Activated T-cell treated with anti-CD3 and anti-CD28 coated beads for 48 hours (primary cell): ENCODE measurements around the gene ELK3.

Source experiments
- DNase-seq: peaks from one replicate; pipeline ENCODE4 v3.0.0-alpha.2; 2020; ENCODE audit warnings: low read depth

ELK3 gene

DNA sequence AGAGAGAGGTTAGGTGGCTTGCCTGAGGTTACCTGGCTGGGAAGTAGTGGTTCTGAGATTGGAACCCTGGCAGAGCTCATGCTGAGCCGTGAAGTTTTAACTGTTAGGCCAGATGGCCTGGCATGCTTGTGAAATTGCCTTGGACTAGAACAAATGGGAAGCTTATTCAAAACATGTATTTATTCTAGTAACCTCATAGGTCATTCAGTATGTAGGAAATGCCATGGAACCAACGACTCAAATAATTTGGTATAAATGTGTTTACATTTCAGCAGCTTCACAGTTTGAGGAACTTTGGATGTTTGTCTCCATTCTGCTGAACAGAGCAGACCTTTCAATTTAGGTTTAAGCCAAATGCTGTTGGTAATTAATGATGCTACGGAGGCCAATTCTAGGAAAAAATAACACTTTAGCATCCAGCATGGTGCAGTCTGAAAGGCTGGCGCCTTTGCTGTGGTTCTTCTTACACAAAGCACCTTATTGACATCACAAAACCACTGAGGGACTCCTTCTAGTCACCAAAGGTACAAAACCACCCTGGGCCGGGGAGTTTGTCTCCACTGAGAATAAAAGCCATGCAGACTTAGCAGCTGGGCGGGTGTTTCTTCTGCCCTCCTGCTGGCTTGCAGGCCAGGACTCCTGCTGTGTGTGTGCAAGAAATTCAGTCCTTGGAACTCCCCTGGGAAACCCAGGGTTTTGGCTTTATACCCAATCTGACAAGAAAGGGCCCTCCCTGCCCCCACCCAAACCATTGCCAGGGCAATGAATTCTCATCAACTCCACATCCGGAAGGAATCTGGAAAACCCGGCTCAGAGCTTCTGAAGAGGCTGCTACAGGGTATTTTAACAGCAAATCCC is 64.2 kb downstream of the ELK3 start:
- DNase-seq, result no peak

DNA sequence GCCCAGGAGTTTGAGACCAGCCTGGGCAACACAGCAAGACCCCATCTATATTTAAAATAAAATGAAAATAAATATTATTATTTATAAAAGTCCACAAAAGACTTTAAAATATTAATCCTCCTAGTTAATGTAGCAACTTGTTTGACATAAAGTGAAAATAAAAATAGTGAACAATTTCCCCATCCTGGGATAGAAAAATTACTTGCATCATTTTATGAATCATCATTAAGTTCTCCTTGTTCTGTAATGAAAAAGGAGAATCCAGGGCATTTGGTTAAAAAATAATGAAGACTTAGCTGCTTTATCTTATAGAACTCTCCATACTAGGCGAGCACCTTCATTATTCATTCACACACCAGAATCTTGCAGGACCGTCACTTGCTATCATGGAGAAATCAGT is 66.1 kb downstream of the ELK3 start:
- DNase-seq, result no peak

DNA sequence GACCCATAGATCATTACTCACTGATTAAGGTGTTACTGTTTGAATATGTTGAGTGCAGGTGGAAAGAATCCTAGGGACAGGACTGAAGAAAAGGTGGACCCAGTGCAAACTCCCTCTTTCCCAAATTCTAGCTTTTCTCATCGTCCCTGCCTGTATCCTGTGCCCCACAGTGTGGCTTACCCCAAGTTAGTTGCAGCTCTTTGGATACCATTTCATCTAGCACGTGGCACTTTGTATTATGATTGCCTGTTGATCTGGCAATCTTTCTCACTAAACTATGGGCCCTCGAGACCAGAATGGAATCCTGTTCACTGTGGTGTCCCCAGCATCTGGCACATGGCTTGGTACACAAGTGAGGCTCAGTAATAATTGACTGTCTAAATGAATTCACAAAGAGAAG is 66.5 kb downstream of the ELK3 start:
- DNase-seq, result no peak

DNA sequence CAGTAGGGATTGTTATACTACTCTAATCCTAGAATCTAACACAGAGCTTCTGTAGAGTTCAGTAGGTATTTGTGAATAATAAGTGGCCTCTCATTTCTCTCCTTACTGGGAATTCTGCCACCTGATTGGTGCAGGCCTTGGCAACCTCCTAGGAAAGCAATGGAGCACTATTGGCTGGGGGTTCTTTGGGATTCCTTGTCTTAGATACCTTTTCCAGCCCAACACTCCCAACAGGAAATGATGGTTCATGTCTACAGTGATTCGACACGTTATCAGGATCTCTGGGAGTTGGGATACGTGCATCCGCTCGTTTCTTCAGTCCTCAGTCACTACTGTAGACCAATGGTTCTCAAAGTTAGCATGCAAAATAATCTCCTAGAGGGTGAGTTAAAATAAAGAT is 67.4 kb downstream of the ELK3 start:
- DNase-seq, result no peak

DNA sequence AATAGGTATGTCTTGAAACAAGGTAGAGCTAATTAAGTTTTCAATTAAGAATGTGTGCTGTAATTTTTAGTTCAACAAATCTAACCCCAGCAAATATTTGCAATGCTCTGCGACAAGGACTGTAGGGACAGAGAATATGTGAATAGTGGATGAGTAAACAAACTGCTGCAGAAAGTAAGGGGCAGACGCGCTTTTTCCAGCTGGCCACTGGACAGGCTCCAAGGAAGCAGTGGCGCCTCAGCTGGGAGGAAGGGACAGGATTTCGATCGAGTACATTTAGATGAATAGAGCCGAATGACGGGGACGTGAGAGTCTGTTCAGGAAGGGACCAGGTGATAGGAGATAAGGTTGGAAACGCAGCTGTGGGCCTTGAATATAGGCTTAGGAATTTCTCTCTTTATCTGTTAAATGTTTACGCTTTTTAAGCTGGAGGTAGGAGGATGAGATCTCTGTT is 69.3 kb downstream of the ELK3 start:
- DNase-seq, result no peak

DNA sequence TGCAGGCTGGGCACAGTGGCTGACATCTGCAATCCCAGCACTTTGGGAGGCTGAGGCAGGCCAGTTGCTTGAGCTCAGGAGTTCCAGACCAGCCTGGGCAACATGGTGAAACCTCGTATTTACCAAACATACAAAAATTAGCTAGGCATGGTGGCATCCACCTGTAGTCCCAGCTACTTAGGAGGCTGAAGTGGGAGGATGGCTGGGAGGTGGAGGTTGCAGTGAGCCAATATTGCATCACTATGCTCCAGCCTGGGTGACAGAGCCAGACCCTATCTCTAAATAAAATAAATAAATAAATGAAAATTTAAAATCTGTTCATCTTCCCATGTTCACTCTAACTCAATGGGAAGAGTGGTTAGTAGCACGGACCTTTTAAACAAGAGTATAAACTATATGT is 71.2 kb downstream of the ELK3 start:
- DNase-seq, result no peak

DNA sequence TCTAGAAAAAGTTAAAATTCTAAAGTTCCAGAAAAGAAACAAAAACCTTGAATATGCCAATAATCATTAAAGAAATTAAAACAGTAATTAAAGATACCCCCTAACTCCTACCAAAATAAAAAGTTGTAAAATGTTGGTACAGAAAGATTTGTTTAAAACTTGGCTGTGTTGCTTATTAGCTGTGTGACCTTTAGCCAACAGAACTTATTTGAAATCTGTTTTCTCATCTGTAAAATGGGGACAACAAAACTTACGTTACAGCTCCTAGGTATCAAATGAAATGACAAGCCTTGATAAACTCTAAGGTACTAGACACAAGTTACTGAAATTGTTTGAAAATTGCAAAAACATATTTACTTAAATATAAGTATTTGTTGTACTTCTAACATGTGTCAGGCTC is 71.7 kb downstream of the ELK3 start:
- DNase-seq, result no peak

DNA sequence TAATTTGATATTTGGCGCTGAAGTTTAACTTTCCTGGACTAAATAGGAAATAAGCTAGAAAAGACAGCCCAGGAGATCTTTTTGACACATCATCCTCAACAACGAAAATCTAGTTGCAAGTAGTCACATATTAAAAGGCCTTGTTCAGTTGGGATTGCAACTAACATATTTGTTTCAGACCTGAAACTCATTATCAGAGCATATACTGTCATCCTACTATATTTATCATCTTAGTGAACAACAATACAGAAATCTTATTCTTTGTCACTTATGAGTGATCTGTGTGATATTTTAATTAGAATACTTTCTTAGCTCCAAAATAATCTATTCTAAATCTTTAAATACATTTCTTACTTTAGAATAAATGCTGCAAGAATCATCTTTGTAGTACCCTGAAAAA is 72.1 kb downstream of the ELK3 start:
- no peak for DNase-seq

DNA sequence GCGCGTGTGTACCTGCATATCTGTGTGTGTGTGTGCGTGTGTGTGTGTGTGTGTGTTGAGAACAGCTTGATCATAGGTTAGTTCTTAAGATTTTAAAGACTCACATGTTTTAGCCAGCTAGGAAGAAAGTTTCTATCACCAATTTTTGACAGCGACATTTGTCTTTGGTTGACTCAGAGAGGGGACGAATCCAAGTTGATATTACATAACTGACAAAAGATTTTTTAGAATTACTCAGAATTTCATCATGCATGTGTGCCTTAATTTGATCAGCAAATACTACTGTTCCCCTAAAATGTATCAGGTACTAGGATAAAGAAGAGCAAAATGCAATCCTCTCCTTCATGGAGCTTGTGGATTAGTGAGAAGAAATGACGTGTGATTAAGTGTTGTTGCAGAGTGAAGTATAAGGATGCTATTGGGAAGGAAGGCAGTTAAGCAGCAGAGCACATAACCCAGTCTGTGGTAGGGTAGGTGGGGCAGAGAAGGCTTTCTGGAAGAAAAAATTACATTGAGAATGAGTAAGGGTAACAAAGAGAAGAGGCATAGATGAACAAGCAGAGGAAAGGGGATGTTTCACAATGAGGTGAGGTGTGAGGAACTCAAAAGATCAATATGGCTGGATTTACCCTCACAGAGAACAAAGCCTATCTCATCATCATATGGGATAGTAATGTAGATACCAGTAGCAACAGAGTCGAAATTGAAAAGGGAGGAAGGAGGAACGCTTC is 77.5 kb downstream of the ELK3 start:
- no peak for DNase-seq

DNA sequence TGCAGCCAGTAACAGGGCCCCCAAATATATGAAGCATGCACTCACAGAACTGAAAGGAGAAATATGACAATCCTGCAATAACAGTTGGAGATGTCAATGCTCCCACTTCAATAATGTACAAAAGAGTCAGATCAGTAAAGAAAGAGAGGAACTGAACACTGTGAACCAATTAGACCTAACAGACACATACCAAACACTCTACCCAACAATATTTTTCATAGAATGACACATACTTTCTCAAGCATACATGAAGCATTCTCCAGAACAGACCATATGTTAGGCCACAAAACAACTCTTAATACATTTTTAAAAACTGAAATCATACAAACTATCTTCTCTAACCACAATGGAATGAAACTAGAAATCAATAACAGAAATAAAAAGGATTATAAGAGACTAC is 80.2 kb downstream of the ELK3 start:
- DNase-seq, result no peak

DNA sequence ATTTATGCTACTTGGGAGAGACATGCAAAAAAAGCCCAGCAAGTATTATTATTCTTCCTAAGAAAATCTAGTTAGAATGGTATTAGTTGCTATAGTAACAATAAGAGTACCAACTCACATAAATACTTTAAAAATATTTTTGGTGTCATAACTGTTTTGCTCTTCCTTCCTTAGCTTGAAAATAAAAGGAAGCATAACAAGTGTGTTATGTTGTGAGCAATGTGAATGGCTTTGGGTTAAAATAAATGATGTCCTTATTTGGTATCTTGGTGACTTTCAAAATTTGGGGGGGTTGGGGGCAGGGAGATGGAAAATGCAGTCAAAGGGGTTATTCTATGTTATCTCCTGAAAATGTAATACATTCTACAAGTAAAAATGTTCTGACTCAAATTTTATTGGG is 91.0 kb downstream of the ELK3 start:
- DNase-seq, result no peak

DNA sequence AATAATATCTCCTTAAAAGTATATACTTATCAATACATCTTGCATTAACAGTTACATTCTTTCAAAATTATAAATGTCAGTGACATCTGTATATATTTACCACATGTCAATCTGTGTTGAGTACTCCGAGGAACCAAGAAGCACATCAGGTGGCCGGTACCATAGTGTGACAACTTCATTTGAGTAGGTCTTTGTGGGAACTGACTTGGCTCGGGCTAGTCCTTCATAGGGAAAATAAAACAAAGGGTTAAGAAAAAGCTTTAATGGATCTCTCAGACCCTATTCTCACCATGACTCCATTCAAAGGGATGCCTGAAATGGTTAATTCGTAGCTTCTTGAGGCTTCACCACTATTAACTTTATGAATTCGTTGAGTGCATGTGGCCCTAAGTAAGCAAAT is 94.9 kb downstream of the ELK3 start:
- DNase-seq, result no peak

DNA sequence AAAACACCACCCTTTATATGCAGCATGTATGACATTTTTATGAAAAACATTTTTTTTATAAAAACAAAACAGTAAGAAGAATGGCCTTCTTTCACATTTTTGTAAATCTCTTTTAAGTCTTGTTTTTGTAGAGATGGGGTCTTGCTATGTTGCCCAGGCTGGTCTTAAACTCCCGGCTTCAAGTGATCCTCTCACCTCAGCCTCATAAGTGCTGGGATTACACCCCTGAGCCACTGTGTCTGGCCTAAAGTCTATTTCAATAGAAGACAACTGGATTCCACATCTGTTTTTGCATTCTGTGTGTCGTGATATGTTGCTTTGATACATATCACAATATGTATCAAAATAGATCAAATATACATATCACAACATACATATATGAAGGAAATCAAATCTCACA is 98.9 kb downstream of the ELK3 start:
- DNase-seq, result no peak

DNA sequence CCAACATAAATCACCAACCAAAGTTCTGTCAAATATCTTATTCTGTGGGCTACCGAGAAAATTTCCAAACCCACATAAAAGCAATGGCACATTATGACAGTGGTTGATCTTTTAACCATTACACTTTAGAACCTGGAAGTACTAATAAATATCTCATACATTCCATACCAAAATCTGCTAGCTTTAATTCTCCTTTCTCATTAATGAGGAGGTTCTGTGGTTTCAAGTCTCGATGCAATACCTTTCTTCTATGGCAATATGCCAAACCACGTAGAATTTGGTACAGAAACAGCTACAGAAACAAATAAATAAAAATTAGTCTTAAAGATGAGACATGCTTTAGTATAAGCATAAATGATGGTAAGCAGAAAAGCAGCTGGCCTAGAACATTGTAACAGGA is 100.7 kb downstream of the ELK3 start:
- no peak for DNase-seq

DNA sequence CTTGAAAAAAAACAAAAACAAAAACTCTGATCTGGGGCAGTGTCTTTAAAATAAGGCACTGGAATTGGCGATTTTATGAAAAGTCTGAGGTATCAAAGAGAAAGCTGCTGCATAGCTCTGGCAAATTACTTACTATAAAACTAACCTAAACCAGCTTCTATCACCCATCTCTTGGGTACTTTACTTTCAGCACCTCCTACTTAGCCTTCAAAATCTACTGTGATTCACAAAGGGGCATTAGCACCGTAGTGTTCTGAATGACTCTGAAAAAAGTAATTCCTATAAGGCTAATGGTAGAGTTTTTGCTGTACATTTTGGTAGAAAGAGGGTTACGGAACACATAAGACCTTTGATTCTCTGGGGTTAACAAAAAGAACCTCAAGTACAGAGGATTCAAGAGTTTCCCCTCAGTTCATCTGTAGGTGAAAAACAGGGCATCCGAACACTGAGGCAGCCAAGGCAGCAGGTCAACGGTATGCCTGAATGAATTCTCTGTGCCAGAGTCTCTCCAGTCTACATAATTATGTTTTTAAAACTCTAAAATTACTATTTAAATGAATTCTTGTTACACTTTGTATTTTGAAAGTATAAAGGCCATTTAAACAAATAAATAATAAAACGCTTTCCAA is 101.5 kb downstream of the ELK3 start:
- DNase-seq, result no peak

DNA sequence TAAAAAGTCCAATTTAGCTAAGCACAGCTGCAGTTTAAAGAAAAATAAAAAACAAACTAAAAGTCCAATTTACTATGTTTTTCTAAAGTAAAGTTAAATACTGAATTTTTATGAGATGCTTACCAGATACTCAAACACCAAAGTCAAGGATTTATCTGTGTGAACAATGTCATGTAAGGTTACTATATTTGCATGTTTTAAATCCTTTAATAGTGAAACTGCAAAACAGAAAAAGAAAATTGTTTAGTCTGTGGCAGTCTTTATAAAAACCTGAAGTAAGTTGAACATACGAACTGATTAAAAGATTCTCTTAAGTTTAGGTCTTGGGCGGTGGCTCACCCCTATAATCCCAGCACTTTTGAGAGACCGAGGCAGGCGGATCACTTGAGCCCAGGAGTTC is 103.3 kb downstream of the ELK3 start:
- no peak for DNase-seq

DNA sequence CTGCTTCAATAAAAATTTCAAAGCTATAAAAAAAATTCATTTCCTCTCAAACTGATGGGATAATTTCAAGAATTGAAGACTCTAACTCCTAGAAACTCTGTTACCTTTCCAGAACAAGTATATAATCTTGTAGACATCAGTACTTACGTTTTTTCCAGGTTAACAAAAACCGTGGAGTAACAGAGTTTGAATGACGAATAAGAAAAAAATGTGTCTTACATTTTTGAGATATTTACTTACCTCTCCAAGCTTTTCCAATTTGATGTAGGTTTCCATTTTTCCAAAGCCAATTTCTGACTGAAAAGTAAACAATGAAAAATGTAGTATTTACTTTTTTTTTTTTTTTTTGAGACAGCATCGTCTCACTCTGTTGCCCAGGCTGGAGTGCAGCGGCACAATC is 105.9 kb downstream of the ELK3 start:
- no peak for DNase-seq

DNA sequence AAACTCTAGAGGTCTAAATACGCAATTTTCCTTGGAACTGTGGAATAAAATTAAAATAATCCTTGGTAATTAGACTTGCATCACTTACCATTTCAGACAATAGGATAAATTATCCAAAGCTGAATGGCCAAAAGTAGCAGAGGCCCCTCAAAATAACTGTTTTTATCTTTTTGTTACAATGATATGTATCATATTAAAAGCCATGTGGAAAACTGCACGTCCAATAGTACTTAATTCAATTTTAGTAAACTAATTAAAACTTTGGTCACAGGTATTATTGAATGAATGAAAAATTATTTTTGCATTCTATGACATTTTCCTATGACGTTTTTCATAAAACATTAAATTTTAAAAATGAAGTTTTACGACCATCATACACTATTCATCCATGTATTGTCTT is 107.6 kb downstream of the ELK3 start:
- DNase-seq, result no peak

DNA sequence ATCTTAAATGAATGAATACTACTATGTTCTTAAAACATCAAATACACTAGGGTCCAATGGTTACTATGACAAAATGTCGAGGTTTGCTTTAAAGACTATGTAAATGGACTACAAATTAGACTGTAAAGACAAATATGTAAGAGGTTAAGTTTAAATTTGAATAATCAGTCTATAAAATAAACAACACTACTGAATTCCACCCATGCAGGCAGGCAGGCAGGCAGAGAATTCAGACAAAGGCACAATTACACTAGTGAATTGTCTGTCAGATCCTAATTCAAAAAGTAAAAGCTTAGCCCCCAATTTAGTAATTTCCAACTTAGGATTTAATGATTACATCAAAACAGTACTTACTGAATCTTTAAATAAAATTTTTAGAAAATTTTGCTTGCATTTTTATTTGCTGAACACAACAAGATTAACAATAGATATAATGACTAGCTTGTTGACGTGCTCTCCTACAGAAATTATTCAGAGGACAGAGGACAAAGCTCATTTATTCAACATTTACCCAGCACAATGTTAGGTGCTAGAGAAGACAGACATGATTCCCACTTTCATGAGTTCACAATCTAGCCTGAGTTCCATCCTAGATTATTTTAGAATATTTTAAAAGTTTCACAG is 108.6 kb downstream of the ELK3 start:
- no peak for DNase-seq

DNA sequence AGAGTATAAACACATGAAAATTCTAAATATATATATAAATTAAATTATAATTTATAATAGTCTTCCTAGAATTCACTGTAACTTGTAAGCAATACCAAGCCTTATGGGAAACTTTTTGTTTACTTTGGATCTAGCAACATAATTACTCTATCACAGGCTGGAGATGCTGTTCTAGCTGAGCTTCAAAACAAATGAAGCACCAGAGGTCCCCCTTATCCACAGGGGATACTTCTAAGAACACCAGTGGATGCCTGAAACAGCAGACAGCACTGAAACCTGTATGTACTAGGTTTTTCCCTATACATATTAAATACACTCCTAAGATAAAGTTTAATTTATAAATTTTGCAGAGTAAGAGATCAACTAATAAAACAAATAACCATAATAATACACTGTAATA is 109.5 kb downstream of the ELK3 start:
- no peak for DNase-seq

DNA sequence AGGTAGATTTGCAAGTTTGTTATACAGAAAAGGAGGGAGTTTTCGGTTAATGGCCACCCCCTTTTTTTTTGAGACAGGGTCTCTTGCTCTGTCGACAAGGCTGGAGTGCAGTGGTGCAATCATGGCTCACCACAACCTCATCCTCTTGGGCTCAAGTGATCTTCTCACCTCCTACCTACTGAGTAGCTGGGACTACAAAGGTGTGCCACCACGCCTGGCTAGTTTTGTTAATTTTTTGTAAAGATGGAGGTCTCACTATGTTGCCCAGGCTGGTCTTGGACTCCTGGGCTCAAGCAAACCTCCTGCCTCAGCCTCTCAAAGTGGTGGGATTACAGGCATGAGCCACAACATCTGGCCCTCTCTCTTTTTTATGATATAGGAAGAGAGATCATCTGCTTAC is 111.5 kb downstream of the ELK3 start:
- no peak for DNase-seq

DNA sequence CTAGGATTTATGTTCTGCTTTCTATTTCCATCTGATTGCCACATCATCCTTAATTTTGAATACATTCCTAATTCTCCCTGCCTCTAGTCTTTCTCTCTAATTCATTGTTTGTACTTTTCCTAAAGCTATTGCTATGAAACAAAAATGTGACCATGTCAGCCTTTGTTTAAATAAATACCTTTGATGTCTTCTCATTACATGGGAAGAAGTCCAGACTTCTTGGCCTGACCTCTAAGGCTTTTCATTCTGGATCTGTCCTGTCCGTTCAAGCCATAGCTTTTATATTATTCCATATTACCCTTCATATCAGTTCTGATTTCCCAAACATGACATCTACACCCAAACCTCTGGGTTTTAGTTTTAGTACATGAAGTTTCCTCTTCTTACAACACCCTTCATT is 114.7 kb downstream of the ELK3 start:
- DNase-seq, result no peak

DNA sequence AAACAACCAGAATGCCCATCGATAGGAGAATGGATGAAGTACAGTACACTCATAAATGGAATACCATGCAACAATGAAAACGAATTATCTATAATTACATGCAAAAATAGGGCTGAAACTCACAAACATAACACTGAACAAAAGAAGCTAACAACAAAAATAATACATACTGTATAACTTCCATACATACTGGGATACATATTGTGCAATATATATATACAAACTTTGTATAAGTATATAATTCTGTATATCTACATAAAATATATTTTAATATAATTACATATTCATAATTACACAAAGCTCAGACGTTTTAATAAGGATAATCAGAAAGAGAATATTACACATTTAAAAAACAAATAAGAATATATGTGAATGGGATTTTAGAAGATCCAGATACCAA is 115.9 kb downstream of the ELK3 start:
- no peak for DNase-seq
